ENCODE measurements around the gene PPIH. TPM values are rescaled to one million over a fixed set of nuclear protein-coding genes. Genes with fewer than 3 reads are reported as not detected.
"Not testable (repeated sequence)": the region's sequence is repeated elsewhere in the genome, so short reads cannot be mapped to it uniquely, and the experiment has no call there.

The PPIH gene
- polyA plus RNA-seq, 3 donors from 2014 or later: 52.1 to 102 (median 80.7) TPM

- H3K27me3 Mint-ChIP-seq (ENCODE audit: low read depth in 3 of 3): no peaks in the 10 kb centered on the region
- H3K9me3 Mint-ChIP-seq: no peaks in the 10 kb centered on the region
- peak overlapping the region in 1 of 5 donors; percentile 30 for H3K4me3 Mint-ChIP-seq
- no peak overlapping the region for H3K27ac Mint-ChIP-seq
- peaks cover 0 to under 1% (median 0%) of the 10 kb centered on the region in 3 donors for H3K36me3 Mint-ChIP-seq
- no peak for DNase-seq
- peaks cover 80 to 100% of the 10 kb centered on the region in 2 donors for H3K4me1 Mint-ChIP-seq
These were observed 32.4 kb downstream of the PPIH start for GRCh38 chr1:42690477-42691156.

- Mint-ChIP-seq H3K27ac (no peak overlapping the region), H3K4me1 (peaks cover 80 to 97% of the 10 kb centered on the region in 2 donors)
These were observed 32.9 kb downstream of the PPIH start for GRCh38 chr1:42691157-42691498.

GRCh38 chr1:42692461-42692860, 34.2 kb downstream of the PPIH start:
- Mint-ChIP-seq H3K4me1 (peaks cover 68 to 83% of the 10 kb centered on the region in 2 donors), H3K9me3 (no peaks in the 10 kb centered on the region), H3K27ac (peak overlapping the region in 3 of 6 donors; percentile 8 to 50 (median 26)), H3K36me3 (peaks cover 0 to 9% (median 7%) of the 10 kb centered on the region in 3 donors), H3K4me3 (no peak overlapping the region), H3K27me3 (ENCODE audit: low read depth in 3 of 3) (peaks cover 0 to 2% (median 0%) of the 10 kb centered on the region in 3 donors)
- no peak for DNase-seq

More at GRCh38 chr1:42691157-42691498, 32.9 kb downstream of the PPIH start:
- H3K36me3 Mint-ChIP-seq: peaks cover 0 to 6% (median 3%) of the 10 kb centered on the region in 3 donors
- no peaks in the 10 kb centered on the region for H3K27me3 Mint-ChIP-seq (ENCODE audit: low read depth in 3 of 3)
- H3K4me3 Mint-ChIP-seq: peak overlapping the region in 1 of 5 donors; percentile 20
- DNase-seq: no peak
- no peaks in the 10 kb centered on the region for H3K9me3 Mint-ChIP-seq

GRCh38 chr1:42692911-42693310, 34.7 kb downstream of the PPIH start:
- DNase-seq: no peak
- no peak overlapping the region for H3K4me3 Mint-ChIP-seq
- no peaks in the 10 kb centered on the region for H3K9me3 Mint-ChIP-seq
- peaks cover 64 to 79% of the 10 kb centered on the region in 2 donors for H3K4me1 Mint-ChIP-seq
- peaks cover under 1 to 9% (median 7%) of the 10 kb centered on the region in 3 donors for H3K36me3 Mint-ChIP-seq
- peaks cover 0 to 2% (median 0%) of the 10 kb centered on the region in 3 donors for H3K27me3 Mint-ChIP-seq (ENCODE audit: low read depth in 3 of 3)
- H3K27ac Mint-ChIP-seq: peak overlapping the region in 2 of 6 donors; percentile 13 to 50

GRCh38 chr1:42698081-42698813, 40.0 kb downstream of the PPIH start:
- Mint-ChIP-seq H3K36me3 (peaks cover 3 to 49% (median 21%) of the 10 kb centered on the region in 3 donors), H3K27me3 (ENCODE audit: low read depth in 3 of 3) (peaks cover 2 to 9% (median 4%) of the 10 kb centered on the region in 3 donors), H3K4me3 (no peak overlapping the region), H3K4me1 (peaks cover 20 to 26% of the 10 kb centered on the region in 2 donors), H3K9me3 (no peaks in the 10 kb centered on the region), H3K27ac (peak overlapping the region in 2 of 6 donors; percentile 24 to 79)
- no peak for DNase-seq

- peaks cover 2 to 9% (median 4%) of the 10 kb centered on the region in 3 donors for H3K27me3 Mint-ChIP-seq (ENCODE audit: low read depth in 3 of 3)
- no peak for DNase-seq
- H3K4me3 Mint-ChIP-seq: no peak overlapping the region
- H3K4me1 Mint-ChIP-seq: peaks cover 11 to 15% of the 10 kb centered on the region in 2 donors
- H3K9me3 Mint-ChIP-seq: no peaks in the 10 kb centered on the region
- peak overlapping the region in 3 of 6 donors; percentile 17 to 64 (median 49) for H3K27ac Mint-ChIP-seq
- peaks cover 3 to 64% (median 30%) of the 10 kb centered on the region in 3 donors for H3K36me3 Mint-ChIP-seq
These were observed 41.8 kb downstream of the PPIH start for GRCh38 chr1:42700006-42700405.

GRCh38 chr1:42703888-42704464, 45.8 kb downstream of the PPIH start:
- no peak for DNase-seq
- peaks cover 2 to 5% (median 4%) of the 10 kb centered on the region in 3 donors for H3K27me3 Mint-ChIP-seq (ENCODE audit: low read depth in 3 of 3)
- peaks cover 0 to 67% (median 24%) of the 10 kb centered on the region in 3 donors for H3K36me3 Mint-ChIP-seq
- H3K9me3 Mint-ChIP-seq: no peaks in the 10 kb centered on the region
- H3K27ac Mint-ChIP-seq: peak overlapping the region in 4 of 6 donors; percentile 19 to 50 (median 34)
- H3K4me3 Mint-ChIP-seq: no peak overlapping the region
- peaks cover 1 to 7% of the 10 kb centered on the region in 2 donors for H3K4me1 Mint-ChIP-seq

GRCh38 chr1:42712808-42713207, 54.6 kb downstream of the PPIH start:
- H3K27me3 Mint-ChIP-seq (ENCODE audit: low read depth in 3 of 3); DNase-seq; H3K27ac Mint-ChIP-seq; H3K4me3 Mint-ChIP-seq: not testable (repeated sequence)
- Mint-ChIP-seq H3K9me3 (peaks cover 13 to 25% (median 19%) of the 10 kb centered on the region in 6 donors), H3K36me3 (peaks cover 42 to 59% (median 59%) of the 10 kb centered on the region in 3 donors), H3K4me1 (peaks cover 6 to 23% of the 10 kb centered on the region in 2 donors)

GRCh38 chr1:42713293-42713692, 55.1 kb downstream of the PPIH start:
- no peak for DNase-seq
- Mint-ChIP-seq H3K4me3 (no peak overlapping the region), H3K36me3 (peaks cover 42 to 59% (median 55%) of the 10 kb centered on the region in 3 donors), H3K27me3 (ENCODE audit: low read depth in 3 of 3) (peaks cover 0 to 5% (median 0%) of the 10 kb centered on the region in 3 donors), H3K9me3 (peaks cover 13 to 25% (median 19%) of the 10 kb centered on the region in 6 donors), H3K4me1 (peaks cover 6 to 23% of the 10 kb centered on the region in 2 donors), H3K27ac (no peak overlapping the region)

GRCh38 chr1:42714441-42714840, 56.2 kb downstream of the PPIH start:
- peaks cover 42 to 57% (median 53%) of the 10 kb centered on the region in 3 donors for H3K36me3 Mint-ChIP-seq
- H3K27ac Mint-ChIP-seq; H3K4me3 Mint-ChIP-seq; H3K27me3 Mint-ChIP-seq (ENCODE audit: low read depth in 3 of 3); DNase-seq: not testable (repeated sequence)
- peaks cover 13 to 25% (median 19%) of the 10 kb centered on the region in 6 donors for H3K9me3 Mint-ChIP-seq
- H3K4me1 Mint-ChIP-seq: peaks cover 6 to 23% of the 10 kb centered on the region in 2 donors

- Mint-ChIP-seq H3K4me3 (no peak overlapping the region), H3K9me3 (peaks cover 0 to 1% (median 0%) of the 10 kb centered on the region in 6 donors), H3K4me1 (no peaks in the 10 kb centered on the region), H3K27me3 (ENCODE audit: low read depth in 3 of 3) (peaks cover 0 to 3% (median 0%) of the 10 kb centered on the region in 3 donors), H3K36me3 (peaks cover 7 to 15% (median 8%) of the 10 kb centered on the region in 3 donors), H3K27ac (no peak overlapping the region)
- DNase-seq: no peak
These were observed 62.6 kb downstream of the PPIH start for GRCh38 chr1:42720868-42721267.

GRCh38 chr1:42721926-42722325, 63.7 kb downstream of the PPIH start:
- Mint-ChIP-seq H3K36me3 (peaks cover 2 to 7% (median 5%) of the 10 kb centered on the region in 3 donors), H3K27ac (no peak overlapping the region), H3K4me1 (no peaks in the 10 kb centered on the region), H3K4me3 (no peak overlapping the region), H3K9me3 (peaks cover 0 to under 1% (median 0%) of the 10 kb centered on the region in 6 donors), H3K27me3 (ENCODE audit: low read depth in 3 of 3) (peaks cover 0 to 3% (median 0%) of the 10 kb centered on the region in 3 donors)
- no peak for DNase-seq

- not testable (repeated sequence) for H3K36me3 Mint-ChIP-seq; H3K4me1 Mint-ChIP-seq; H3K9me3 Mint-ChIP-seq; H3K27ac Mint-ChIP-seq; H3K27me3 Mint-ChIP-seq (ENCODE audit: low read depth in 3 of 3); DNase-seq; H3K4me3 Mint-ChIP-seq
These were observed 64.2 kb downstream of the PPIH start for GRCh38 chr1:42722403-42722802.
